GM10266 (cell line): Measurements from ENCODE around the gene LETM1.

Experiments
- DNase-seq: peaks from one replicate; pipeline ENCODE4 v3.0.0; 2012; ENCODE audit errors: extremely low spot score
- TF ChIP-seq, protein P1 (sequence below): IDR thresholded peaks from 2 replicates; pipeline ENCODE4 v1.5.1; 2012; ENCODE audit warnings: mild to moderate bottlenecking, low read depth; ENCODE audit not compliant: control insufficient read depth, insufficient read depth; ENCODE audit errors: missing control alignments

The LETM1 gene

DNA sequence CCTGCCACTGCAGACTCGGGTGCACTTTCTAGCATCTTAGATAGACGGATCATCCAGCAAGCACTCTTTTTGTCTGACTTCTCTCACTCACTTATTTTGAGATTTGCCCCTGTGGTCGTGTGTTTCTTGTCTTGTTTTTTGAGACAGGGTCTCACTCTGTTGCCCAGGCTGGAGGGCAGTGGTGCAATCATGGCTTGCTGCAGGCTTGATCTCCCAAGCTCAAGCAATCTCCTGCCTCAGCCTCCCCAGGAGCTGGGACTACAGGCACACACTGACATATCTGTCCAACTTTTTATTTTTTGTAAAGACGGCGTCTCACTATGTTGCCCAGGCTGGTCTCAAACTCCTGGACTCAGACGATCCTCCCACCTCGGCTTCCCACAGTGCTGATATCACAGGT, 36.1 kb downstream of the LETM1 start:
- no peak for DNase-seq
- TF ChIP-seq, protein P1, sequence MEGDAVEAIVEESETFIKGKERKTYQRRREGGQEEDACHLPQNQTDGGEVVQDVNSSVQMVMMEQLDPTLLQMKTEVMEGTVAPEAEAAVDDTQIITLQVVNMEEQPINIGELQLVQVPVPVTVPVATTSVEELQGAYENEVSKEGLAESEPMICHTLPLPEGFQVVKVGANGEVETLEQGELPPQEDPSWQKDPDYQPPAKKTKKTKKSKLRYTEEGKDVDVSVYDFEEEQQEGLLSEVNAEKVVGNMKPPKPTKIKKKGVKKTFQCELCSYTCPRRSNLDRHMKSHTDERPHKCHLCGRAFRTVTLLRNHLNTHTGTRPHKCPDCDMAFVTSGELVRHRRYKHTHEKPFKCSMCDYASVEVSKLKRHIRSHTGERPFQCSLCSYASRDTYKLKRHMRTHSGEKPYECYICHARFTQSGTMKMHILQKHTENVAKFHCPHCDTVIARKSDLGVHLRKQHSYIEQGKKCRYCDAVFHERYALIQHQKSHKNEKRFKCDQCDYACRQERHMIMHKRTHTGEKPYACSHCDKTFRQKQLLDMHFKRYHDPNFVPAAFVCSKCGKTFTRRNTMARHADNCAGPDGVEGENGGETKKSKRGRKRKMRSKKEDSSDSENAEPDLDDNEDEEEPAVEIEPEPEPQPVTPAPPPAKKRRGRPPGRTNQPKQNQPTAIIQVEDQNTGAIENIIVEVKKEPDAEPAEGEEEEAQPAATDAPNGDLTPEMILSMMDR, result no peak

DNA sequence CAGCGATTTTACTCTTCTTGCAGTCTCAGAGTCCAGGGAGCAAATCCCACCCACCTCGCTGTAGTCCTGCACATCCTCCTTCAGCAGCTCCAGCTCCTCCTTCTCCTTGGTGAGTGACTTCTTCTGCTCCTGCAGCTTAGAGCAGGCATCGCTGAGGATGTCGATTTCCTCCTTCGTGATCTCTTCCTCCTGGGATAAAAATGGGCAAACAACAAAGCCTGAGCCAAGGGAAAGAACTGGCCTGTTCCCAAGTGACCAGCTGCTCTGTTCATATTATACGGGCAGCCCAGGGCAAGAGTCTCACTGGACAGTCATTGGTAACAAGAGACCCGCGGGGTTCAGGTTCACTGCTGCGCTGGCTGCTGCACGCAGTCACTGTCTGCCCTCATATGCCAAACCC, 36.7 kb downstream of the LETM1 start:
- TF ChIP-seq, protein P1, result no peak
- DNase-seq, result no peak

DNA sequence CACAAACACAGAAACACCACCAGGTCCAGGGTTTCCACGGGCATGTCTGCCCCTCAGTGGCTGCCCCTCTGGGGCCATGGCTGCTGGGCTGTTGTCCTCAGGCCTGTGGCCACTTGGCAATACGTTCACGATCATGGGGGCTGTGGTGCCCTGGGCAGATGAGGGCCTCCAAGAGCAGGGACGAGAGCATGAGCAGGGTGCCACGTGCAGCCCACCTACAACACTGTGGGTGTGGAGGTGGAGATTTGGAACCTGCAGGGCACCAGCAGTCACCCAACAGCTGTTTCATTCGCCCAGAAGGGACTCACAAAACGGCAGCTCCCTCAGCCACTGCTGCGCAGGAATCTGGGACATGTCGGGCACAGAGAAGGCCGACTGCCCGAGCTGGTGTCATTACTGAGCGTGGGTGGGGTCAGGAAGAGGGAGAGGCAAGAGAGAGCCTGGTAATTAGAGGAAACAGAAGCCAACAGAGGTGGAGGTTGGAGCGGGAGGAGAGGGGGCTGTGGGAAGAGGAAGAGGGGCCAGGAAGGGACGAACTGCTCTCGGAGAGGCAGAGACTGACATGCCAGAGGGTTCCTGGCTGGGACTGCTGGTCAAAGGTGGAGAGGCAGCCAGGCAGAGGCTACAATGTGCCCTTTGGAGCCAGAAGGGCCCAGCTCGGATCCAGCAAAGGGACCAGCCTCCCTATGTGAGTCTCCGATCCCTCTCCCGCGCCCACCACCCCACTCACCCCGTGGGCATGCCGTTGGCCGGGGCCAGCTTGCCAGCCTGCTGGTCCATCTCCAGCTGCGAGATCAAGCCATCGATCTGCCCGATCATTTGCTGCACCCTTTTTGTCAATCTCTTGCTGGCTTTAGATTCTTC, 39.7 kb downstream of the LETM1 start:
- no peak for DNase-seq
- TF ChIP-seq, protein P1, result no peak

DNA sequence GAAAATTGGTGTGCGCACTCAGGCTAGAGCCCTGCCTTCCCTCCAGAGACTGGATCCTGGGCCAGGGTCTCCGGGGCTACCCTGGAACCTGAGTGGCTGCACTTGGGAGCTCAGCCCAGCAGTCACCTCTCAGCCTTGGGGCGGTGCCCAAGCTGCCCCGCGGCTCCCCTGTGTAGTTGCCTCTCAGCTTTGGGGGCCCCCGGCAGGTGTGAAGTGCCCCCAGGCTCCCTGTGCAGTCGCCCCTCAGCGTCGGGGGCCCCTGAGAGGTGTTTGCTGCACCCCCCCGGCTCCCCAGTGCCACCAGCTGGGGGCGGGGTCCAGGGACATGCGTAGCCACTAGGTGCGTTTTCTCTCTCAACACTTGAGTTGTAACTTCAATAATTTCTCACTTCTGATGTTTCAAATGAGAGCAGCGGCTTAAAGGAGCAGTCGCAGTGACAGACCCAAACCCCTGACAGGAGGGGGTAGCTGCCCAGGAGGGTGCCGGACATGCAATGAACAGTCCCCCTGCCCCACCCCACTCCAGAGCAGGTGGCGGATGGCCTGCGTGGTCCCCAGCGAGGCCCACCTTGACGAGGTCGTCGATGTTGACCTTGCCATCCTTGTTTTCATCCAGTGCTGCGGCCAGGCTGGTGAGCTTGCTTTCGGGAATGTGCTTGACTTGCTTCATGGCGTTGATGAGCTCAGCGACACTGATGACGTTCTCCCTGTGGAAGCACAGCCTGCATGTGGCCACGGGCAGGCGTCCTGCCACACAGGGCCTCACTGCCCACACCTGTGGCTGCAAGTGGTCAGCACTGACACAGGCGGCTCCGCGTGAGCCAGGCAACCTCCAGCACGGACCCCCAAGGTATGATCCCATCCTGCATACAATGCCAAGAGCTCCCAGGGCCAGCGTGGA, 40.6 kb downstream of the LETM1 start:
- DNase-seq, result no peak
- TF ChIP-seq, protein P1, result no peak

DNA sequence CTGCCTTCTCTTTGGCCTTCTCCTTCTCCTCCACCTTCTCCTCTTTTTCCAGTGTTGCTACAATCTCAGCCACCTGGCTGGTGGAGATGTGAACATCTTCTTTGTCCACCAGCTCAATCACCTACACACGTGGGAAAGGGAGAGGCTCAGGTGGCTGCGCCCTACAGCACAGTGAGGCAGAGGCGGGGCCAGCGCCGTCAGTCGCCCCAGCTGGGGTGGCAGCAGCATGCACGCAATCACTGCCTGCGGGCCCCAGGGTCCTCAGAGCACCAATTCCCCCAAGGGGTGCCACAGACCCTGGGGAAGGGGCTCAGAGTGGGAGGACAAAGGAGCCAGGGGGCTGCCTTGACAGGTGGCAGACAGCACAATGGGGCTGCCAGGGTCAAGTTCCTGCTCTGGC, 41.5 kb downstream of the LETM1 start:
- no peak for DNase-seq
- TF ChIP-seq, protein P1, result no peak

DNA sequence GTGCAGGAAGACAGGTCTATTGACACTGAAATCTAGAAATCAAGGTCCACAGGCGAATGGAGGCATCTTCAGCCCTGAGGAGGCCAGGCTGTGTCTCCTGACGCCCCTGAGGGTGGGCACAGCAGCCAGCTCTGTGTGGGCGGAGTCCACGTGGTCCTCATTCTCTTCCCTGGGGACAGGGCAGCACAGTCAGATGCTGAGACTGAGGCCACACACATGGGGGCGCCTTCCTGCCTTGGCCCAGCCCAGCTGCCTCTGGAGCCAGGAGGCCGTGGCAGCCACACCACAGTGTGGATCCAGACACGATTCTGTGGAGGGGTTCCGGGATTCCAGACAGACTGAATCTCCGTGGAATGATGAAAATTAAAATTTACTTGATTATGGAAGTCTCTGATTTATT, 42.0 kb downstream of the LETM1 start:
- no peak for DNase-seq
- TF ChIP-seq, protein P1, result peak; percentile 49
